DOHH2 (cell line): Measurements from ENCODE around the gene RPL27.

Experiments used
- EZH2phosphoT487 ChIP-seq: fragments of 200-600 bp; sonication (generic); IDR thresholded peaks from 2 replicates; pipeline ENCODE4 v1.6.1; 2017; ENCODE audit warnings: borderline replicate concordance, mild to moderate bottlenecking, antibody characterized with exemption, low read length, moderate library complexity, mixed read lengths
- TF ChIP-seq, protein P1 (sequence below): fragments of 200-600 bp; sonication (generic); IDR thresholded peaks from one replicate; pipeline ENCODE4 v1.5.1; 2014; ENCODE audit warnings: antibody characterized with exemption, mild to moderate bottlenecking, low read depth, low read length; ENCODE audit not compliant: poor library complexity, severe bottlenecking

GRCh38 chr17:43020030-43020621 is 21.9 kb downstream of the RPL27 start:
- TF ChIP-seq, protein P1, sequence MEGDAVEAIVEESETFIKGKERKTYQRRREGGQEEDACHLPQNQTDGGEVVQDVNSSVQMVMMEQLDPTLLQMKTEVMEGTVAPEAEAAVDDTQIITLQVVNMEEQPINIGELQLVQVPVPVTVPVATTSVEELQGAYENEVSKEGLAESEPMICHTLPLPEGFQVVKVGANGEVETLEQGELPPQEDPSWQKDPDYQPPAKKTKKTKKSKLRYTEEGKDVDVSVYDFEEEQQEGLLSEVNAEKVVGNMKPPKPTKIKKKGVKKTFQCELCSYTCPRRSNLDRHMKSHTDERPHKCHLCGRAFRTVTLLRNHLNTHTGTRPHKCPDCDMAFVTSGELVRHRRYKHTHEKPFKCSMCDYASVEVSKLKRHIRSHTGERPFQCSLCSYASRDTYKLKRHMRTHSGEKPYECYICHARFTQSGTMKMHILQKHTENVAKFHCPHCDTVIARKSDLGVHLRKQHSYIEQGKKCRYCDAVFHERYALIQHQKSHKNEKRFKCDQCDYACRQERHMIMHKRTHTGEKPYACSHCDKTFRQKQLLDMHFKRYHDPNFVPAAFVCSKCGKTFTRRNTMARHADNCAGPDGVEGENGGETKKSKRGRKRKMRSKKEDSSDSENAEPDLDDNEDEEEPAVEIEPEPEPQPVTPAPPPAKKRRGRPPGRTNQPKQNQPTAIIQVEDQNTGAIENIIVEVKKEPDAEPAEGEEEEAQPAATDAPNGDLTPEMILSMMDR = no peak
- TF ChIP-seq EZH2phosphoT487 = no peak
